HG03095 (cell line): ENCODE results near the gene KIF24.
"Not testable (repeated sequence)": the region's sequence is repeated elsewhere in the genome, so short reads cannot be mapped to it uniquely, and the experiment has no call there.

Source experiments
- ATAC-seq: cut with Tn5 transposase; IDR thresholded peaks from one replicate; pipeline ENCODE4 v1.9.1; 2021; ENCODE audit warnings: moderate library complexity; ENCODE audit not compliant: unreplicated experiment

The KIF24 gene

GRCh38 chr9:34366365-34366764, 37.3 kb upstream of the KIF24 start:
- ATAC-seq, result no peak

GRCh38 chr9:34365282-34365681, 36.2 kb upstream of the KIF24 start:
- ATAC-seq, result no peak

GRCh38 chr9:34363619-34364351, 34.7 kb upstream of the KIF24 start:
- no peak for ATAC-seq

- ATAC-seq, result no peak
Observed at GRCh38 chr9:34362614-34363214, 33.6 kb upstream of the KIF24 start.

GRCh38 chr9:34352957-34353356, 23.9 kb upstream of the KIF24 start:
- ATAC-seq, result not testable (repeated sequence)

- not testable (repeated sequence) for ATAC-seq
Observed at GRCh38 chr9:34352122-34352652, 23.1 kb upstream of the KIF24 start.

- ATAC-seq, result no peak
Observed at GRCh38 chr9:34349324-34349723, 20.3 kb upstream of the KIF24 start.

GRCh38 chr9:34347800-34348158, 18.7 kb upstream of the KIF24 start:
- no peak for ATAC-seq

GRCh38 chr9:34346873-34347799, 18.1 kb upstream of the KIF24 start:
- ATAC-seq, result no peak

- ATAC-seq, result no peak
Observed at GRCh38 chr9:34343605-34344004, 14.5 kb upstream of the KIF24 start.

GRCh38 chr9:34343090-34343489, 14.0 kb upstream of the KIF24 start:
- no peak for ATAC-seq

GRCh38 chr9:34341659-34342295, 12.7 kb upstream of the KIF24 start:
- no peak for ATAC-seq

- no peak for ATAC-seq
Observed at GRCh38 chr9:34338665-34339385, 9.8 kb upstream of the KIF24 start.

GRCh38 chr9:34338079-34338478, 9.0 kb upstream of the KIF24 start:
- ATAC-seq, result not testable (repeated sequence)

- no peak for ATAC-seq
Observed at GRCh38 chr9:34337403-34337802, 8.3 kb upstream of the KIF24 start.

- no peak for ATAC-seq
Observed at GRCh38 chr9:34335376-34335775, 6.3 kb upstream of the KIF24 start.

- ATAC-seq, result no peak
Observed at GRCh38 chr9:34334916-34335315, 5.8 kb upstream of the KIF24 start.

- ATAC-seq, result no peak
Observed at GRCh38 chr9:34334337-34334824, 5.3 kb upstream of the KIF24 start.

- ATAC-seq, result no peak
Observed at GRCh38 chr9:34333836-34334235, 4.8 kb upstream of the KIF24 start.
